Hair follicular keratinocyte (primary cell): Measurements from ENCODE around the gene SRGAP2C. TPM values are rescaled to one million over a fixed set of nuclear protein-coding genes. Genes with fewer than 3 reads are reported as not detected.

Source experiments
- total RNA-seq: library from RNA; depleted of rRNA; stranded (reverse); fragments of >200 nt; gene quantifications from 2 replicates; pipeline ENCODE4 v1.2.3, GENCODE V29; 2015

SRGAP2C gene
- total RNA-seq: 15.5 and 16.5 TPM in 2 replicates

GRCh38 chr1:121184290-121185127, at the start of gene SRGAP2C, which contains the start of gene FAM72B:
SRGAP2C (plus strand) TSS chr1:121184975; CDS start chr1:121187447, 2,472 bp downstream.
FAM72B (minus strand) TSS chr1:121184340; CDS start chr1:121183489, 851 bp downstream.

Other genes with a start within 250 kb of the SRGAP2C start
- 2.5 and 8.4 TPM in 2 replicates for gene FAM72B, start 635 bp upstream of the SRGAP2C start, total RNA-seq